ENCODE data around the gene RNF168.

DNA sequence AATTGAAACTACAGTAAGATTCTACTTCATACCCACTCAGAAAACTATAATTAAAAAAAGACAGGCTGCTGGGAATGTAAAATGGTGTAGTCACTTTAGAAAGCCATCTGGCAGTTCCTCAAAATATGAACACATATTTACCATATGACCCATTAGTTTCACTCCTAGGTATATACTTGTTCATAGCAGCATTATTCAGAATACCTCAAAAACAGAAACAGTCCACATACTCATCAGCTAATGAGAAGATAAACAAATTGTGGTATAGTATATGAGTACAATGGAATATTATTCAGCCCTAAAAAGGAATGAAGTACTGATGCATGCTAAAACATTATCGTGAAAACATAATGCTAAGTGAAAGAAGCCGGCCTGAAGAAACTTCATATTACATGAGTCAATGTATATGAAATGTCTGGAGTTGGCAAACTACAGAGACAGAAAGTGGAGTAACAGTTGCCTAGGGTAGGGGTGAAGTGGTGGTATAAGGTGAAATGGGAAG lies 41.0 kb upstream of the RNF168 start:
- no peak for TF ChIP-seq CTCF (tag by site-specific recombination; IDR thresholded peaks at IDR 0.05)
- TF ChIP-seq ZNF324 (tag by site-specific recombination; IDR thresholded peaks at IDR 0.05): no peak
- no peak for TF ChIP-seq ZNF48 (tag by site-specific recombination; IDR thresholded peaks at IDR 0.05)
- no peak for TF ChIP-seq SCRT1 (tag by site-specific recombination; IDR thresholded peaks at IDR 0.05; ENCODE audit: borderline replicate concordance)

Measured in HEK293 (cell line).